ENCODE results near the gene NSG1. TPM values are rescaled to one million over a fixed set of nuclear protein-coding genes. Genes with fewer than 3 reads are reported as not detected.

NSG1 gene
- total and polyA plus RNA-seq, 9 of the 15 experiments (the other 6 are each of a cell fraction or from before 2014, with no cell fraction given), result not detected

GRCh38 chr4:4432341-4433125, 45.6 kb downstream of the NSG1 start:
- DNase-seq (ENCODE audit: extremely low read depth in 1 of 4, low spot score in 3 of 4), result no peak
- peaks cover 8% of the 10 kb centered on the region; the same call in 1 of the 3 replicates for H3K36me3 ChIP-seq (ENCODE audit: control insufficient read depth, insufficient read depth, low read length)
- no peaks in the 10 kb centered on the region for H3K9me3 ChIP-seq (replicated peaks; ENCODE audit: control insufficient read depth, insufficient read depth, low read depth, low read length)
- no peak overlapping the region for H2AFZ ChIP-seq (ENCODE audit: low read depth, low read length)
- H3K4me1 ChIP-seq (replicated peaks in 1 of 2; ENCODE audit: control insufficient read depth in 2 of 2, insufficient read depth in 2 of 2, low read length in 2 of 2), result no peaks in the 10 kb centered on the region
- no peaks in the 10 kb centered on the region for H3K27me3 ChIP-seq (ENCODE audit: control insufficient read depth in 2 of 2, insufficient read depth in 2 of 2, low read length in 2 of 2)
- no peak for TF ChIP-seq ZNF449 (CRISPR knock-in tag; IDR thresholded peaks at IDR 0.05)
- TF ChIP-seq MITF (IDR thresholded peaks at IDR 0.05), result no peak
- no peak for TF ChIP-seq SMAD4 (CRISPR knock-in tag; conservative IDR thresholded peaks at IDR 0.05)
- no peak for TF ChIP-seq ZNF655 (CRISPR knock-in tag; IDR thresholded peaks at IDR 0.05)
- TF ChIP-seq HDGF (IDR thresholded peaks at IDR 0.05), result no peak
- no peak for TF ChIP-seq EP300 (IDR thresholded peaks at IDR 0.05; ENCODE audit: low read length)
- no peak for TF ChIP-seq ZNF696 (CRISPR knock-in tag; conservative IDR thresholded peaks at IDR 0.05)
- no peak for TF ChIP-seq FIP1L1 (IDR thresholded peaks at IDR 0.05; ENCODE audit: low read depth, low read length, poor library complexity, severe bottlenecking)
- TF ChIP-seq MEIS2 (IDR thresholded peaks at IDR 0.05; ENCODE audit: partially characterized antibody), result no peak
- no peak for TF ChIP-seq NFYB (IDR thresholded peaks at IDR 0.05; ENCODE audit: extremely low read depth, insufficient read length)
- TF ChIP-seq MAFF (IDR thresholded peaks at IDR 0.05; ENCODE audit: low read length), result no peak
- TF ChIP-seq NR2C2 (CRISPR knock-in tag; IDR thresholded peaks at IDR 0.05), result no peak
- no peak for TF ChIP-seq NR2C2 (tag; IDR thresholded peaks at IDR 0.05)
- no peak for TF ChIP-seq DNMT1 (IDR thresholded peaks at IDR 0.05)
- WGBS (ENCODE audit: insufficient coverage, low coverage, missing lambda C conversion rate), result 77% methylated on average over 11 of the region's 11 CpGs
- intact Hi-C loops (cut with micrococcal nuclease) (loop anchor here (10.0 kb wide), 1 partner anchor 178 kb away; no protein-coding TSS in a partner anchor), in situ Hi-C loops (cut with MboI) (no loop called here)
- ChIA-PET POLR2A (interaction anchor here (0.5 to 0.6 kb wide), 2 partner anchors 975 to 1170 kb away, joined by 3 read pairs; no protein-coding TSS in a partner anchor), CTCF (ENCODE audit: low intra/inter-chr PET ratio) (no interaction called here)
- FAIRE-seq, result no peak
- no peaks in the 10 kb centered on the region for H3K79me2 ChIP-seq (ENCODE audit: control insufficient read depth, insufficient read depth, low read length)
- no peaks in the 10 kb centered on the region for H4K20me1 ChIP-seq (replicated peaks; ENCODE audit: control insufficient read depth, insufficient read depth, low read length)
- BruUV-seq (replicated peaks), result no TSS peak
- H3K9ac ChIP-seq (ENCODE audit: insufficient read depth in 1 of 2, low read depth in 2 of 2, low read length in 2 of 2), result no peak overlapping the region
- H3K4me2 ChIP-seq (ENCODE audit: insufficient read depth, low read length), result no peak overlapping the region
- no peak for ATAC-seq
- no peak overlapping the region for H3K4me3 ChIP-seq
- no peaks in the 10 kb centered on the region for H3K9me1 ChIP-seq (ENCODE audit: control insufficient read depth, insufficient read depth, low read length)
- no peak overlapping the region for H3K27ac ChIP-seq (ENCODE audit: extremely low read depth, low read depth, low read length)
